Measurements from ENCODE around the gene SFXN1. TPM values are rescaled to one million over a fixed set of nuclear protein-coding genes. Genes with fewer than 3 reads are reported as not detected.
"Not testable (repeated sequence)": the region's sequence is repeated elsewhere in the genome, so short reads cannot be mapped to it uniquely, and the experiment has no call there.

SFXN1 gene
- total RNA-seq, 5 donors from 2014 or later (not counting 1 experiment from before 2014, with no cell fraction given): 78.8 to 97.0 (median 84.1) TPM

GRCh38 chr5:175444060-175444904 lies 34.1 kb upstream of the SFXN1 start, which contains the start of gene DRD1:
Gene DRD1 (minus strand): TSS chr5:175444182. CDS start chr5:175443099, 1,083 bp downstream.
- no peaks in the 10 kb centered on the region for H3K9me3 ChIP-seq
- no peak within 1 kb of the TSS for H3K27ac ChIP-seq (ENCODE audit: low read length)
- no peaks in the 10 kb centered on the region for H3K36me3 ChIP-seq (ENCODE audit: control insufficient read depth in 2 of 2, extremely low read depth in 1 of 2, insufficient read depth in 1 of 2, low read length in 1 of 2)
- WGBS (ENCODE audit: insufficient coverage): 1% methylated on average over 91 of the region's 91 CpGs
- peak within 1 kb of the TSS in 1 of 2 donors; percentile 30 for H3K4me3 ChIP-seq (ENCODE audit: control insufficient read depth in 1 of 2, extremely low read depth in 1 of 2, low read length in 1 of 2)
- peaks cover 3 to 47% of the 10 kb centered on the region in 2 experiments for H3K27me3 ChIP-seq (replicated peaks in 1 of 2; ENCODE audit: control insufficient read depth in 2 of 2, extremely low read depth in 1 of 2, insufficient read depth in 2 of 2, low read length in 1 of 2)
- CTCF ChIA-PET: no interaction called here
- peaks cover 46 to 68% of the 10 kb centered on the region in 2 donors for H3K27me3 Mint-ChIP-seq
- ATAC-seq (replicated peaks in 1 of 4): peak; percentile 71 to 86 (median 78)
- POLR2A ChIA-PET: no interaction called here
- peaks cover 0 to 16% of the 10 kb centered on the region in 2 experiments for H3K4me1 ChIP-seq (ENCODE audit: control insufficient read depth in 1 of 2, extremely low read depth in 1 of 2, insufficient read depth in 2 of 2, low read length in 2 of 2)
- peaks cover 7 to 13% (median 7%) of the 10 kb centered on the region in 3 donors for H3K4me1 Mint-ChIP-seq
- DNase-seq: peak in 27 of 35 experiments; percentile 5 to 60 (median 28)
- no peaks in the 10 kb centered on the region for H3K9me3 Mint-ChIP-seq
- H3K4me3 Mint-ChIP-seq: peak within 1 kb of the TSS; percentile 49 to 73 (median 57)
- H3K27ac Mint-ChIP-seq: no peak within 1 kb of the TSS
- H3K36me3 Mint-ChIP-seq: no peaks in the 10 kb centered on the region

GRCh38 chr5:175444905-175445456 lies 33.4 kb upstream of the SFXN1 start:
- H3K9me3 ChIP-seq: no peaks in the 10 kb centered on the region
- Mint-ChIP-seq H3K27me3 (peaks cover 45 to 70% of the 10 kb centered on the region in 2 donors), H3K36me3 (no peaks in the 10 kb centered on the region), H3K4me3 (peak overlapping the region; percentile 49 to 73 (median 57)), H3K9me3 (no peaks in the 10 kb centered on the region), H3K4me1 (peaks cover 7 to 13% (median 7%) of the 10 kb centered on the region in 3 donors), H3K27ac (no peak overlapping the region)
- H3K27ac ChIP-seq (ENCODE audit: low read length): no peak overlapping the region
- peaks cover 3 to 47% of the 10 kb centered on the region in 2 experiments for H3K27me3 ChIP-seq (replicated peaks in 1 of 2; ENCODE audit: control insufficient read depth in 2 of 2, extremely low read depth in 1 of 2, insufficient read depth in 2 of 2, low read length in 1 of 2)
- 23% methylated on average over 36 of the region's 37 CpGs for WGBS (ENCODE audit: insufficient coverage)
- peaks cover 0 to 16% of the 10 kb centered on the region in 2 experiments for H3K4me1 ChIP-seq (ENCODE audit: control insufficient read depth in 1 of 2, extremely low read depth in 1 of 2, insufficient read depth in 2 of 2, low read length in 2 of 2)
- DNase-seq (no peak), ATAC-seq (replicated peaks in 1 of 4) (peak in 2 of 4 experiments; percentile 19 to 20)
- H3K4me3 ChIP-seq (ENCODE audit: control insufficient read depth in 1 of 2, extremely low read depth in 1 of 2, low read length in 1 of 2): peak overlapping the region in 1 of 2 donors; percentile 30
- CTCF ChIA-PET: no interaction called here
- POLR2A ChIA-PET: no interaction called here
- H3K36me3 ChIP-seq (ENCODE audit: control insufficient read depth in 2 of 2, extremely low read depth in 1 of 2, insufficient read depth in 1 of 2, low read length in 1 of 2): no peaks in the 10 kb centered on the region

- H3K4me3 ChIP-seq (ENCODE audit: control insufficient read depth in 1 of 2, extremely low read depth in 1 of 2, low read length in 1 of 2); ATAC-seq (replicated peaks in 1 of 4); DNase-seq; H3K9me3 ChIP-seq; H3K27ac ChIP-seq (ENCODE audit: low read length); CTCF ChIA-PET; POLR2A ChIA-PET; H3K36me3 ChIP-seq (ENCODE audit: control insufficient read depth in 2 of 2, extremely low read depth in 1 of 2, insufficient read depth in 1 of 2, low read length in 1 of 2); H3K27ac Mint-ChIP-seq; H3K4me3 Mint-ChIP-seq; H3K9me3 Mint-ChIP-seq; H3K36me3 Mint-ChIP-seq: not testable (repeated sequence)
- H3K27me3 ChIP-seq (replicated peaks in 1 of 2; ENCODE audit: control insufficient read depth in 2 of 2, extremely low read depth in 1 of 2, insufficient read depth in 2 of 2, low read length in 1 of 2): peaks cover 5 to 51% of the 10 kb centered on the region in 2 experiments
- peaks cover 7 to 13% (median 7%) of the 10 kb centered on the region in 3 donors for H3K4me1 Mint-ChIP-seq
- peaks cover 0 to 16% of the 10 kb centered on the region in 2 experiments for H3K4me1 ChIP-seq (ENCODE audit: control insufficient read depth in 1 of 2, extremely low read depth in 1 of 2, insufficient read depth in 2 of 2, low read length in 2 of 2)
- 90% methylated on average over 12 of the region's 14 CpGs for WGBS (ENCODE audit: insufficient coverage)
- H3K27me3 Mint-ChIP-seq: peaks cover 38 to 69% of the 10 kb centered on the region in 2 donors
Measured at GRCh38 chr5:175446378-175446777, 32.0 kb upstream of the SFXN1 start.

- H3K27me3 ChIP-seq (replicated peaks in 1 of 2; ENCODE audit: control insufficient read depth in 2 of 2, extremely low read depth in 1 of 2, insufficient read depth in 2 of 2, low read length in 1 of 2): peaks cover 5 to 43% of the 10 kb centered on the region in 2 experiments
- no peak overlapping the region for H3K4me3 Mint-ChIP-seq
- no peak for DNase-seq
- H3K9me3 ChIP-seq: no peaks in the 10 kb centered on the region
- H3K27ac Mint-ChIP-seq: no peak overlapping the region
- H3K9me3 Mint-ChIP-seq: no peaks in the 10 kb centered on the region
- H3K36me3 Mint-ChIP-seq: no peaks in the 10 kb centered on the region
- POLR2A ChIA-PET: no interaction called here
- no peak overlapping the region for H3K27ac ChIP-seq (ENCODE audit: low read length)
- WGBS (ENCODE audit: insufficient coverage): no CpG with 5 or more reads among the region's 2 CpGs
- H3K4me1 ChIP-seq (ENCODE audit: control insufficient read depth in 1 of 2, extremely low read depth in 1 of 2, insufficient read depth in 2 of 2, low read length in 2 of 2): peaks cover 0 to 16% of the 10 kb centered on the region in 2 experiments
- ATAC-seq (replicated peaks in 1 of 4): no peak
- no peak overlapping the region for H3K4me3 ChIP-seq (ENCODE audit: control insufficient read depth in 1 of 2, extremely low read depth in 1 of 2, low read length in 1 of 2)
- peaks cover 29 to 61% of the 10 kb centered on the region in 2 donors for H3K27me3 Mint-ChIP-seq
- H3K4me1 Mint-ChIP-seq: peaks cover 7 to 13% (median 7%) of the 10 kb centered on the region in 3 donors
- CTCF ChIA-PET: no interaction called here
- no peaks in the 10 kb centered on the region for H3K36me3 ChIP-seq (ENCODE audit: control insufficient read depth in 2 of 2, extremely low read depth in 1 of 2, insufficient read depth in 1 of 2, low read length in 1 of 2)
Measured at GRCh38 chr5:175447571-175447970, 30.8 kb upstream of the SFXN1 start.

GRCh38 chr5:175448276-175448675 lies 30.1 kb upstream of the SFXN1 start:
- ChIA-PET CTCF (no interaction called here), POLR2A (no interaction called here)
- Histone ChIP-seq H3K27ac (ENCODE audit: low read length) (no peak overlapping the region), H3K4me3 (ENCODE audit: control insufficient read depth in 1 of 2, extremely low read depth in 1 of 2, low read length in 1 of 2) (no peak overlapping the region), H3K27me3 (replicated peaks in 1 of 2; ENCODE audit: control insufficient read depth in 2 of 2, extremely low read depth in 1 of 2, insufficient read depth in 2 of 2, low read length in 1 of 2) (peaks cover 5 to 41% of the 10 kb centered on the region in 2 experiments), H3K9me3 (no peaks in the 10 kb centered on the region), H3K4me1 (ENCODE audit: control insufficient read depth in 1 of 2, extremely low read depth in 1 of 2, insufficient read depth in 2 of 2, low read length in 2 of 2) (peaks cover 0 to 16% of the 10 kb centered on the region in 2 experiments), H3K36me3 (ENCODE audit: control insufficient read depth in 2 of 2, extremely low read depth in 1 of 2, insufficient read depth in 1 of 2, low read length in 1 of 2) (no peaks in the 10 kb centered on the region)
- peaks cover 7 to 13% (median 7%) of the 10 kb centered on the region in 3 donors for H3K4me1 Mint-ChIP-seq
- no peak for ATAC-seq (replicated peaks in 1 of 4)
- no peak for DNase-seq
- H3K4me3 Mint-ChIP-seq: no peak overlapping the region
- H3K9me3 Mint-ChIP-seq: no peaks in the 10 kb centered on the region
- H3K36me3 Mint-ChIP-seq: no peaks in the 10 kb centered on the region
- H3K27me3 Mint-ChIP-seq: peaks cover 31 to 59% of the 10 kb centered on the region in 2 donors
- H3K27ac Mint-ChIP-seq: no peak overlapping the region
- WGBS (ENCODE audit: insufficient coverage): no CpG with 5 or more reads among the region's 3 CpGs

- no peak overlapping the region for H3K4me3 Mint-ChIP-seq
- H3K4me1 Mint-ChIP-seq: no peaks in the 10 kb centered on the region
- no peaks in the 10 kb centered on the region for H3K9me3 Mint-ChIP-seq
- no peak overlapping the region for H3K27ac Mint-ChIP-seq
- ChIA-PET POLR2A (no interaction called here), CTCF (no interaction called here)
- peaks cover 34 to 56% of the 10 kb centered on the region in 2 donors for H3K27me3 Mint-ChIP-seq
- WGBS (ENCODE audit: insufficient coverage): 67% methylated on average over 1 of the region's 2 CpGs
- Histone ChIP-seq H3K4me1 (ENCODE audit: control insufficient read depth in 1 of 2, extremely low read depth in 1 of 2, insufficient read depth in 2 of 2, low read length in 2 of 2) (no peaks in the 10 kb centered on the region), H3K4me3 (ENCODE audit: control insufficient read depth in 1 of 2, extremely low read depth in 1 of 2, low read length in 1 of 2) (no peak overlapping the region), H3K27me3 (replicated peaks in 1 of 2; ENCODE audit: control insufficient read depth in 2 of 2, extremely low read depth in 1 of 2, insufficient read depth in 2 of 2, low read length in 1 of 2) (peaks cover 2 to 13% of the 10 kb centered on the region in 2 experiments), H3K36me3 (ENCODE audit: control insufficient read depth in 2 of 2, extremely low read depth in 1 of 2, insufficient read depth in 1 of 2, low read length in 1 of 2) (no peaks in the 10 kb centered on the region), H3K27ac (ENCODE audit: low read length) (no peak overlapping the region), H3K9me3 (no peaks in the 10 kb centered on the region)
- H3K36me3 Mint-ChIP-seq: no peaks in the 10 kb centered on the region
- ATAC-seq (replicated peaks in 1 of 4) (no peak), DNase-seq (no peak)
Measured at GRCh38 chr5:175452166-175452565, 26.2 kb upstream of the SFXN1 start.

Data from T-cell (primary cell).